Gastrocnemius medialis (tissue), 4 donors: Measurements from ENCODE around the gene PDCD11. TPM values are rescaled to one million over a fixed set of nuclear protein-coding genes. Genes with fewer than 3 reads are reported as not detected.

Experiments
- ATAC-seq, 2 donors: fragments of 150-250 bp; one replicate each; pipeline ENCODE4 v1.9.1; 2016
- DNase-seq, 2 donors: peaks; one replicate each; pipeline ENCODE4 v3.0.0-alpha.2; 2019
- H3K27ac ChIP-seq, 4 donors: fragments of 200-600 bp; sonication (generic); 1 replicate in 1 of 4; 2 replicates in 3 of 4; pipeline ENCODE4 v1.5.1; 2016 to 2018; ENCODE audit warnings: mild to moderate bottlenecking in 2 of 4, moderate library complexity in 1 of 4
- H3K27me3 ChIP-seq, 3 donors: fragments of 200-600 bp; sonication (generic) in 2 of 3; 1 replicate in 1 of 3; 2 replicates in 2 of 3; pipeline versions ENCODE4 v1.5.1 to v1.6.0; 2016 to 2019; ENCODE audit warnings: mild to moderate bottlenecking in 1 of 3, moderate library complexity in 1 of 3
- H3K36me3 ChIP-seq, 2 donors: fragments of 200-600 bp; sonication (generic) in 1 of 2; one replicate each; pipeline ENCODE4 v1.5.1; 2017 to 2018
- H3K4me1 ChIP-seq, 2 donors: fragments of 200-600 bp; sonication (generic) in 1 of 2; one replicate each; pipeline ENCODE4 v1.5.1; 2016 to 2017; ENCODE audit warnings: mild to moderate bottlenecking in 2 of 2
- H3K4me3 ChIP-seq, 4 donors: fragments of 200-600 bp; sonication (generic) in 3 of 4; 1 replicate in 1 of 4; 2 replicates in 3 of 4; pipeline ENCODE4 v1.5.1; 2016 to 2019; ENCODE audit warnings: mild to moderate bottlenecking in 2 of 4
- H3K9me3 ChIP-seq, 3 donors: fragments of 200-600 bp; sonication (generic) in 2 of 3; 1 replicate in 1 of 3; 2 replicates in 2 of 3; pipeline ENCODE4 v1.5.1; 2016 to 2019
- POLR2A ChIP-seq, 2 donors: fragments of 450-650 bp; IDR thresholded peaks; one replicate each; pipeline ENCODE4 v1.6.1; 2017; ENCODE audit warnings: antibody characterized with exemption in 2 of 2, mild to moderate bottlenecking in 2 of 2, moderate library complexity in 2 of 2
- in situ Hi-C, 4 donors: fragments of 200-750 bp; cut with MboI; loops; one replicate each; pipeline versions ENCODE4 v1.15.0 to v1.8.0; 2017; ENCODE audit warnings: low sequenced_read_pairs in 4 of 4
- intact Hi-C: fragments of 100-400 bp; cut with DNase I; formaldehyde crosslinking; loops from one replicate; pipeline ENCODE4 v1.15.1; 2023; ENCODE audit warnings: low total_unique reads
- total RNA-seq, 4 donors: library from RNA; depleted of rRNA; stranded (reverse); fragments of >200 nt; gene quantifications; one replicate each; pipeline versions ENCODE4 v1.1.0 to v1.2.3, GENCODE V29; 2016
- TF ChIP-seq, protein P1 (sequence below), 5 experiments: fragments of 450-650 bp in 3 of 5; fragments of 200-600 bp in 2 of 5; sonication (generic) in 2 of 5; IDR thresholded peaks in 4 of 5; conservative IDR thresholded peaks in 1 of 5; 1 replicate in 4 of 5; 2 replicates in 1 of 5; pipeline ENCODE4 v1.5.1; 2016 to 2019; ENCODE audit warnings: antibody characterized with exemption in 5 of 5, mild to moderate bottlenecking in 3 of 5, moderate library complexity in 3 of 5

Gene PDCD11
- total RNA-seq, 4 donors from 2014 or later = 16.7 to 22.7 (median 19.5) TPM

DNA sequence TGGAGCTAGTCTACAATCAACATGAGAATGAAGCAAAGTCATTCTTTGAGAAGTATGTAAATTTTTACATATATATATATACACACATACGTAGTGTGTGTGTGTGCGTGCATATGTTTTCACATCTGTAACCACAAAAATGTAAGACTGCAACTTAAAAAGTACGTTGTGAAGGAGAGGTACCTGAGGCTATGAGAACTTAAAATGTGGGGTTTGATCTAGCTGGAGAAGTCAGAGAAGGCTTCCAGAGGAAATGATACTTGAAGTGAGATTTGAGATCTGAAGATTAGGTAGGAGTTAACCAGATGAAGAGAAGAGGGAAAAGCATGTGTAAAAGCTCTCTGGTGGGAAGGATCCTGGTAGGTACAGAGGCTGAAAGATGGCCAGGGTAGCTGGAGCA lies 22.9 kb upstream of the PDCD11 start:
- Histone ChIP-seq H3K9me3 (no peaks in the 10 kb centered on the region), H3K36me3 (peaks cover 4 to 39% of the 10 kb centered on the region in 2 donors), H3K27me3 (no peaks in the 10 kb centered on the region), H3K4me3 (no peak overlapping the region), H3K27ac (no peak overlapping the region), H3K4me1 (peaks cover 20 to 27% of the 10 kb centered on the region in 2 donors)
- DNase-seq = no peak
- ATAC-seq = no peak
- TF ChIP-seq POLR2A (IDR thresholded peaks at IDR 0.05) = no peak
- TF ChIP-seq, protein P1, sequence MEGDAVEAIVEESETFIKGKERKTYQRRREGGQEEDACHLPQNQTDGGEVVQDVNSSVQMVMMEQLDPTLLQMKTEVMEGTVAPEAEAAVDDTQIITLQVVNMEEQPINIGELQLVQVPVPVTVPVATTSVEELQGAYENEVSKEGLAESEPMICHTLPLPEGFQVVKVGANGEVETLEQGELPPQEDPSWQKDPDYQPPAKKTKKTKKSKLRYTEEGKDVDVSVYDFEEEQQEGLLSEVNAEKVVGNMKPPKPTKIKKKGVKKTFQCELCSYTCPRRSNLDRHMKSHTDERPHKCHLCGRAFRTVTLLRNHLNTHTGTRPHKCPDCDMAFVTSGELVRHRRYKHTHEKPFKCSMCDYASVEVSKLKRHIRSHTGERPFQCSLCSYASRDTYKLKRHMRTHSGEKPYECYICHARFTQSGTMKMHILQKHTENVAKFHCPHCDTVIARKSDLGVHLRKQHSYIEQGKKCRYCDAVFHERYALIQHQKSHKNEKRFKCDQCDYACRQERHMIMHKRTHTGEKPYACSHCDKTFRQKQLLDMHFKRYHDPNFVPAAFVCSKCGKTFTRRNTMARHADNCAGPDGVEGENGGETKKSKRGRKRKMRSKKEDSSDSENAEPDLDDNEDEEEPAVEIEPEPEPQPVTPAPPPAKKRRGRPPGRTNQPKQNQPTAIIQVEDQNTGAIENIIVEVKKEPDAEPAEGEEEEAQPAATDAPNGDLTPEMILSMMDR (IDR thresholded peaks at IDR 0.05 in 4 of 5, conservative IDR thresholded peaks at IDR 0.05 in 1 of 5) = no peak
- intact Hi-C loops = no loop called here
- in situ Hi-C loops = no loop called here

DNA sequence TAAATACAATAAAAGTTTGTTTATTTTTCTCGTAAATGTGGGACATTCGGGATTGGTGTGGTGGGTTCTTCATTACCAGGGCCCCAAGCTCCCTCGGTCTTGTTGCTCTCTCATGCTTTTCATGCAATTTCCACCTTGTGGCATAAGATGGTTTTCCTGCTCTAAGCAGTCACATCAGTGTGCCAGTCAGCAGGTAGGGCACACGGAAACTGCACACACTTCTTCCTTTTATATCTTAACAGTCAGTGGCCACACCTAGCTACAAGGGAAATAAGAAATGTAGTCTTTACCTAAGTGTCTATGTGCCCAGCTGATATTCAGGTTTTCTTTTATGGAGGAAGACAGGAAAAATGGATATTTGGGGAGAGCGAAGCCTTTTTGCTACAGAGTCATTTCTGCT lies 22.2 kb upstream of the PDCD11 start:
- Histone ChIP-seq H3K36me3 (peaks cover 4 to 42% of the 10 kb centered on the region in 2 donors), H3K4me3 (no peak overlapping the region), H3K27ac (no peak overlapping the region), H3K4me1 (peaks cover 16 to 19% of the 10 kb centered on the region in 2 donors), H3K9me3 (no peaks in the 10 kb centered on the region), H3K27me3 (no peaks in the 10 kb centered on the region)
- ATAC-seq (no peak), DNase-seq (no peak)
- intact Hi-C loops (no loop called here), in situ Hi-C loops (no loop called here)
- TF ChIP-seq, protein P1 (IDR thresholded peaks at IDR 0.05 in 4 of 5, conservative IDR thresholded peaks at IDR 0.05 in 1 of 5) = no peak
- no peak for TF ChIP-seq POLR2A (IDR thresholded peaks at IDR 0.05)

DNA sequence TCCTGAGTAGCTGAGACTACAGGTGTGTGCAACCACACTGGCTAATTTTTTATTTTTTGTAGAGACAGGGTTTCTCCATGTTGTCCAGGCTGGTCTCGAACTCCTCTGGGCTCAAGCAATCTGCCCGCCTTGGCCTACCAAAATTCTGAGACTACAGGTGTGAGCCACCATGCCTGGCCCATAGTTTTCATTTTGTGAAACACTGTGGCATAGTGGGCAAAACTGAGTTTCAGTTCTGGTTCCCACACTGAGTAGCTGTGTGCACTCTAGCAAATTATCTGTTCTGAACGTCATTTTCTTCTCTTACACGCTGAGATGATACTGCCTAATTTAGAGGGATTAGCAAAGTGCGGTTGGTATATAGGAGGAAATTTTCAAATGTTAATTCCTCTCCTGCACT lies 13.7 kb upstream of the PDCD11 start:
- Histone ChIP-seq H3K27ac (no peak overlapping the region), H3K4me1 (no peaks in the 10 kb centered on the region), H3K27me3 (no peaks in the 10 kb centered on the region), H3K36me3 (peaks cover 0 to 74% of the 10 kb centered on the region in 2 donors), H3K9me3 (no peaks in the 10 kb centered on the region), H3K4me3 (no peak overlapping the region)
- in situ Hi-C loops = no loop called here
- intact Hi-C loops = no loop called here
- no peak for ATAC-seq
- DNase-seq = no peak
- no peak for TF ChIP-seq POLR2A (IDR thresholded peaks at IDR 0.05)
- TF ChIP-seq, protein P1 (IDR thresholded peaks at IDR 0.05 in 4 of 5, conservative IDR thresholded peaks at IDR 0.05 in 1 of 5) = no peak

DNA sequence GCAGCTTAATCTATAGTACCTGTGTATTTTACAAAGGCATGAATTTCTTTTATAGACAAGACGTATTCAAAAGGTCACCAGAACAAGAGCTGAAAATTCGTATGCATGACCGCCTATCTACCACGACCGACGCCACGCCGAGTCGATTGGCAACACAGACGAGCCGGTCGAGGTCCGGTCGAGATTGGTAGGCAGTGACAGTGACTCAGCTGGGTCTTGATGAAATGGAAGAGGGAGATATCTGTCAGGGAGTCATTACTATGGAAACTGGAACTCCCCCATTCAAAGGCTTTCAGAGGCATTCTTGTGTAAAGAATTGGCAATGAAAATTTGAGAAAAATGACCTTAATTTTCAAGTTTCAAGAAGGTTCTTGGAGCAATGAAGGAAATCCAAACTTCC lies 2.2 kb upstream of the PDCD11 start:
- Histone ChIP-seq H3K9me3 (no peaks in the 10 kb centered on the region), H3K27me3 (no peaks in the 10 kb centered on the region), H3K4me3 (no peak overlapping the region), H3K4me1 (peaks cover 39 to 43% of the 10 kb centered on the region in 2 donors), H3K27ac (peak overlapping the region in 2 of 4 donors; percentile 20 to 97), H3K36me3 (peaks cover 0 to 46% of the 10 kb centered on the region in 2 donors)
- in situ Hi-C loops = no loop called here
- ATAC-seq = no peak
- no peak for TF ChIP-seq POLR2A (IDR thresholded peaks at IDR 0.05)
- TF ChIP-seq, protein P1 (IDR thresholded peaks at IDR 0.05 in 4 of 5, conservative IDR thresholded peaks at IDR 0.05 in 1 of 5) = no peak
- intact Hi-C loops = no loop called here
- no peak for DNase-seq

DNA sequence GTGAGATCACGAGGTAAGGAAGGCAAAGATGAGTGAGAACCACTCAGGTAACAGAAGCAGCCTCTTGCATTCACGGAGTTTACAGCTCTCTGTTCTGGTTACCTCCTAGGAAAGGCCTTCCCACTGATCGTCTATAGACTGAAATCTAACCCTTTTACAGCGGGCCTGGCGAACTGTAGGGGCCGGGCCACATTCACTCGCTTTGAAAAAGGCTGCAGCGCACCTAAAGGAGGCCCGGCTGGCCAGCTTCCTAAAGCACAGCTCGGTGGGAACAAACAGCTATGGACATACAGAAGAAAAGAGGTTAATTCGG lies 716 bp upstream of the PDCD11 start:
- peak; percentile 15 to 24 for ATAC-seq
- intact Hi-C loops (loop anchor here (1.0 to 5.0 kb wide), 3 partner anchors 28 to 1808 kb away; partner anchors contain the start of genes CNNM2, DPCD, POLL and TAF5), in situ Hi-C loops (no loop called here)
- Histone ChIP-seq H3K27me3 (no peaks in the 10 kb centered on the region), H3K4me1 (peaks cover 39 to 43% of the 10 kb centered on the region in 2 donors), H3K36me3 (peaks cover 0 to 46% of the 10 kb centered on the region in 2 donors), H3K9me3 (no peaks in the 10 kb centered on the region), H3K4me3 (peak overlapping the region; percentile 88 to 96 (median 94)), H3K27ac (peak overlapping the region; percentile 91 to 97 (median 94))
- TF ChIP-seq, protein P1 (IDR thresholded peaks at IDR 0.05 in 4 of 5, conservative IDR thresholded peaks at IDR 0.05 in 1 of 5) = no peak
- no peak for TF ChIP-seq POLR2A (IDR thresholded peaks at IDR 0.05)
- DNase-seq = no peak
